Esophagus mucosa (tissue), 1 donor: ENCODE results near the gene PID1. TPM values are rescaled to one million over a fixed set of nuclear protein-coding genes. Genes with fewer than 3 reads are reported as not detected.

Source experiments
- ATAC-seq: fragments of 200-7000 bp; cut with Tn5 transposase; one replicate; pipeline ENCODE4 v1.9.1; 2020
- total RNA-seq: library from RNA; stranded (reverse); gene quantifications from one replicate; pipeline ENCODE4 v1.2.4, GENCODE V29; 2023
- donor health status: DM: yes; HTN: yes; CAD: no.

The PID1 gene
- total RNA-seq, 1 donor from 2014 or later: 1.2 TPM

GRCh38 chr2:228988786-228989185 is 282.3 kb downstream of the PID1 start:
- ATAC-seq: no peak

- ATAC-seq: no peak
These were observed 283.5 kb downstream of the PID1 start for GRCh38 chr2:228987441-228988155.

- no peak for ATAC-seq
These were observed 284.1 kb downstream of the PID1 start for GRCh38 chr2:228986961-228987360.

- no peak for ATAC-seq
These were observed 287.4 kb downstream of the PID1 start for GRCh38 chr2:228983700-228984099.

- ATAC-seq: no peak
These were observed 296.9 kb downstream of the PID1 start for GRCh38 chr2:228974169-228974568.
